Measurements from ENCODE around the gene DCAF10. TPM values are rescaled to one million over a fixed set of nuclear protein-coding genes. Genes with fewer than 3 reads are reported as not detected.
"Not testable (repeated sequence)": the region's sequence is repeated elsewhere in the genome, so short reads cannot be mapped to it uniquely, and the experiment has no call there.

Gene DCAF10
- total and polyA plus RNA-seq, 2 donors (not counting 1 experiment from before 2014, with no cell fraction given), result 9.5 to 22.1 TPM

DNA sequence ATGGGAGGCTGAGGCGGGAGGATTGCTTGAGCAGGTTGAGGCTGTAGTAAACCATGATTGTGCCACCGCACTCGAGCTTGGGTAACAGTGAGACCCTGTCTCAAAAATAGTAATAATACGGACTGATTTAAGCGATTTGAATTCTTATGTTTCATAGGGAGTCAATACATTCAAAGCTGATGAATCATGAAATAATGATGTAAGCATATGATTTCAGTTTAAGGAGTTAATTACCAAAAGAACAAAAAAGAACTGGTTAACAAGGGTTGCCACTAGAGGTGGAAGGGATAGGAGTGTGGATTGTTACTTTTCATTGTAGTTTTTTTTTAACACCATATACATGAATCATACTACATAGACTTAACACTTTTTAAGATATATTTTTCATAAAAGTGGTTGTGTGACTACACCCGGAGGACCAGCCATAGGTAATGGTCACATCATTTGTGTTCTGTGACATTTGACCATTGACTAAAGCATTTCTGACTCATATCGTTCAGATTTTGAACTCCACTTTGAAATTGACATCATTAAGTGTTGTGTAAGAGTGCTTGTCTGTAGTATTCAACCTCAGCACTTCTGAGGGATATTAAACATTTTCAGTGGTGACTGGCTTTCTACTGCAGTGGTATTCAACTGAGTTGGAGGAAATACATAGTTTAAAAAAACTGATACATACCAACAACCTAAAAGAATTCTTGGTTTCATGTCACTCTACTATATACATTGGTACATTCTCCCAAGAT is 40.0 kb upstream of the DCAF10 start:
- Mint-ChIP-seq H3K4me3 (no peak overlapping the region), H3K9me3 (ENCODE audit: insufficient read depth) (no peaks in the 10 kb centered on the region), H3K27ac (no peak overlapping the region), H3K4me1 (peaks cover 2% of the 10 kb centered on the region), H3K27me3 (no peaks in the 10 kb centered on the region)
- ChIA-PET CTCF (interaction anchor here (1.3 kb wide), 1 partner anchor 10 kb away, joined by 3 read pairs; no protein-coding TSS in a partner anchor), POLR2A (interaction anchor here (0.6 kb wide), 1 partner anchor 59 kb away, joined by 4 read pairs; no protein-coding TSS in a partner anchor)
- no peak overlapping the region for H3K4me2 ChIP-seq (replicated peaks; ENCODE audit: low read depth, low read length, poor library complexity, severe bottlenecking)
- H4K20me1 ChIP-seq (ENCODE audit: control insufficient read depth, insufficient read depth, low read length, poor library complexity, severe bottlenecking), result no peaks in the 10 kb centered on the region
- H3K79me2 ChIP-seq (ENCODE audit: control insufficient read depth, insufficient read depth, low read length), result no peaks in the 10 kb centered on the region
- intact Hi-C loops (cut with micrococcal nuclease), result no loop called here
- WGBS (ENCODE audit: insufficient coverage), result 96% methylated on average over 5 of the region's 7 CpGs
- H3K27me3 ChIP-seq (replicated peaks in 1 of 4; ENCODE audit: control extremely low read depth in 1 of 4, control insufficient read depth in 3 of 4, insufficient read depth in 4 of 4, low read length in 3 of 4), result no peaks in the 10 kb centered on the region
- no peak overlapping the region for H3K9ac ChIP-seq (ENCODE audit: low read length)
- TF ChIP-seq CTCF (IDR thresholded peaks at IDR 0.05), result no peak
- TF ChIP-seq EZH2 (IDR thresholded peaks at IDR 0.05; ENCODE audit: borderline replicate concordance, insufficient read depth, low read depth, low read length, poor library complexity, severe bottlenecking), result no peak
- no peaks in the 10 kb centered on the region for H3K4me1 ChIP-seq (ENCODE audit: control insufficient read depth in 2 of 2, insufficient read depth in 2 of 2, low read length in 2 of 2)
- H3K9me3 ChIP-seq (ENCODE audit: control extremely low read depth in 1 of 3, control insufficient read depth in 2 of 3, insufficient read depth in 1 of 3, low read length in 2 of 3), result no peaks in the 10 kb centered on the region
- DNase-seq (no peak), ATAC-seq (ENCODE audit: low read depth) (no peak)
- H3K36me3 ChIP-seq (replicated peaks in 1 of 2; ENCODE audit: control extremely low read depth in 1 of 2, control insufficient read depth in 1 of 2, extremely low read depth in 1 of 2, insufficient read depth in 2 of 2, low read length in 1 of 2), result peaks cover 0 to 11% of the 10 kb centered on the region in 2 experiments
- no peak overlapping the region for H3K27ac ChIP-seq (ENCODE audit: low read length in 2 of 2)
- no peak overlapping the region for H3K4me3 ChIP-seq (ENCODE audit: control extremely low read depth in 1 of 5, extremely low read depth in 1 of 5, insufficient read depth in 1 of 5, low read depth in 2 of 5, low read length in 4 of 5)
- H2AFZ ChIP-seq (ENCODE audit: insufficient read depth, low read depth, low read length, poor library complexity, severe bottlenecking), result no peak overlapping the region

DNA sequence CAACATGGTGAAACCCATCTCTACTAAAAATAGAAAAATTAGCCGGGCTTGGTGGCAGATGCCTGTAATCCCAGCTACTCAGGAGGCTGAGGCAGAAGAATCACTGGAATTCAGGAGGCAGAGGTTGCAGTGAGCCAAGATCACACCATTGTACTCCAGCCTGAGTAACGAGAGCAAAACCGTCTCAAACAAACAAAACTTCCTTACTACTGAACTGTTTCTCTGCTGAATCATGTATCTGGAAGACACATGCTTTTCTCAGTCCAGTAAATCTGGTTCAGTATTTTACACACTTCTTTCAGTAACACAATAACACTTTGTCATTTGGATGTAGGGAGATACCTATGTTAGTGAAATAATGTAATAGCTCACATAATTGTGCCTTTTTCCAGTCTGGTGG is 39.1 kb upstream of the DCAF10 start:
- Histone ChIP-seq H3K9ac (ENCODE audit: low read length) (no peak overlapping the region), H3K79me2 (ENCODE audit: control insufficient read depth, insufficient read depth, low read length) (no peaks in the 10 kb centered on the region), H3K27ac (ENCODE audit: low read length in 2 of 2) (no peak overlapping the region), H2AFZ (ENCODE audit: insufficient read depth, low read depth, low read length, poor library complexity, severe bottlenecking) (no peak overlapping the region), H3K4me1 (ENCODE audit: control insufficient read depth in 2 of 2, insufficient read depth in 2 of 2, low read length in 2 of 2) (no peaks in the 10 kb centered on the region), H3K27me3 (replicated peaks in 1 of 4; ENCODE audit: control extremely low read depth in 1 of 4, control insufficient read depth in 3 of 4, insufficient read depth in 4 of 4, low read length in 3 of 4) (no peaks in the 10 kb centered on the region), H4K20me1 (ENCODE audit: control insufficient read depth, insufficient read depth, low read length, poor library complexity, severe bottlenecking) (no peaks in the 10 kb centered on the region), H3K4me2 (replicated peaks; ENCODE audit: low read depth, low read length, poor library complexity, severe bottlenecking) (no peak overlapping the region), H3K36me3 (replicated peaks in 1 of 2; ENCODE audit: control extremely low read depth in 1 of 2, control insufficient read depth in 1 of 2, extremely low read depth in 1 of 2, insufficient read depth in 2 of 2, low read length in 1 of 2) (peaks cover 0 to 11% of the 10 kb centered on the region in 2 experiments), H3K9me3 (ENCODE audit: control extremely low read depth in 1 of 3, control insufficient read depth in 2 of 3, insufficient read depth in 1 of 3, low read length in 2 of 3) (no peaks in the 10 kb centered on the region), H3K4me3 (ENCODE audit: control extremely low read depth in 1 of 5, extremely low read depth in 1 of 5, insufficient read depth in 1 of 5, low read depth in 2 of 5, low read length in 4 of 5) (no peak overlapping the region)
- WGBS (ENCODE audit: insufficient coverage), result 100% methylated on average over 2 of the region's 3 CpGs
- Mint-ChIP-seq H3K27me3 (no peaks in the 10 kb centered on the region), H3K4me1 (peaks cover 1% of the 10 kb centered on the region), H3K9me3 (ENCODE audit: insufficient read depth) (no peaks in the 10 kb centered on the region), H3K4me3 (no peak overlapping the region), H3K27ac (no peak overlapping the region)
- CTCF ChIA-PET, result interaction anchor here (1.3 kb wide), 1 partner anchor 11 kb away, joined by 3 read pairs; no protein-coding TSS in a partner anchor
- DNase-seq, result no peak
- no peak for TF ChIP-seq EZH2 (IDR thresholded peaks at IDR 0.05; ENCODE audit: borderline replicate concordance, insufficient read depth, low read depth, low read length, poor library complexity, severe bottlenecking)
- POLR2A ChIA-PET, result no interaction called here
- intact Hi-C loops (cut with micrococcal nuclease), result no loop called here
- no peak for ATAC-seq (ENCODE audit: low read depth)

DNA sequence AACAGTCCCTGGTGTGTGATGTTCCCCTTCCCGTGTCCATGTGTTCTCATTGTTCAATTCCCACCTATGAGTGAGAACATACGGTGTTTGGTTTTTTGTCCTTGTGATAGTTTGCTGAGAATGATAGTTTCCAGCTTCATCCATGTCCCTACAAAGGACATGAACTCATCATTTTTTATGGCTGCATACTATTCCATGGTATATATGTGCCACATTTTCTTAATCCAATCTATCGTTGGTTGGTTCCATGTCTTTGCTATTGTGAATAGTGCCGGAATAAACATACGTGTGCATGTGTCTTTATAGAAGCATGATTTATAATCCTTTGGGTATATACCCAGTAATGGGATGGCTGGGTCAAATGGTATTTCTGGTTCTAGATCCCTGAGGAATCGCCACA is 35.3 kb upstream of the DCAF10 start:
- ATAC-seq (ENCODE audit: low read depth); H2AFZ ChIP-seq (ENCODE audit: insufficient read depth, low read depth, low read length, poor library complexity, severe bottlenecking); H3K4me2 ChIP-seq (replicated peaks; ENCODE audit: low read depth, low read length, poor library complexity, severe bottlenecking); H3K9me3 Mint-ChIP-seq (ENCODE audit: insufficient read depth); CTCF ChIA-PET; H3K27ac Mint-ChIP-seq; H3K9ac ChIP-seq (ENCODE audit: low read length); H3K4me1 ChIP-seq (ENCODE audit: control insufficient read depth in 2 of 2, insufficient read depth in 2 of 2, low read length in 2 of 2); POLR2A ChIA-PET; H4K20me1 ChIP-seq (ENCODE audit: control insufficient read depth, insufficient read depth, low read length, poor library complexity, severe bottlenecking); H3K27me3 Mint-ChIP-seq; H3K9me3 ChIP-seq (ENCODE audit: control extremely low read depth in 1 of 3, control insufficient read depth in 2 of 3, insufficient read depth in 1 of 3, low read length in 2 of 3); H3K4me3 Mint-ChIP-seq; H3K79me2 ChIP-seq (ENCODE audit: control insufficient read depth, insufficient read depth, low read length); DNase-seq; H3K4me1 Mint-ChIP-seq; intact Hi-C loops (cut with micrococcal nuclease); H3K27me3 ChIP-seq (replicated peaks in 1 of 4; ENCODE audit: control extremely low read depth in 1 of 4, control insufficient read depth in 3 of 4, insufficient read depth in 4 of 4, low read length in 3 of 4); H3K4me3 ChIP-seq (ENCODE audit: control extremely low read depth in 1 of 5, extremely low read depth in 1 of 5, insufficient read depth in 1 of 5, low read depth in 2 of 5, low read length in 4 of 5); H3K27ac ChIP-seq (ENCODE audit: low read length in 2 of 2): not testable (repeated sequence)
- H3K36me3 ChIP-seq (replicated peaks in 1 of 2; ENCODE audit: control extremely low read depth in 1 of 2, control insufficient read depth in 1 of 2, extremely low read depth in 1 of 2, insufficient read depth in 2 of 2, low read length in 1 of 2), result peaks cover 0 to 21% of the 10 kb centered on the region in 2 experiments
- no CpG with 5 or more reads among the region's 6 CpGs for WGBS (ENCODE audit: insufficient coverage)

All from B cell (primary cell).